ENCODE measurements around the gene GAGE12J. TPM values are rescaled to one million over a fixed set of nuclear protein-coding genes. Genes with fewer than 3 reads are reported as not detected.

Gene GAGE12J
- total RNA-seq, 1 experiment from 2014 or later, result not detected

GRCh38 chrX:49284212-49284611 lies 37.6 kb upstream of the GAGE12J start:
- Mint-ChIP-seq H3K4me1 (peaks cover 4 to 11% of the 10 kb centered on the region in 2 experiments; a peak in 3 of 4 replicates), H3K4me3 (no peak overlapping the region), H3K36me3 (ENCODE audit: insufficient read depth in 1 of 3, low read depth in 3 of 3) (peaks cover 1 to 6% (median 4%) of the 10 kb centered on the region in 3 experiments; a peak in 6 of 7 replicates), H3K27ac (no peak overlapping the region), H3K27me3 (ENCODE audit: low read depth) (peaks cover 2% of the 10 kb centered on the region), H3K9me3 (peaks cover 66 to 69% of the 10 kb centered on the region in 2 experiments)
- Histone ChIP-seq H2BK120ac (ENCODE audit: low read depth, low read length, poor library complexity, severe bottlenecking) (no peak overlapping the region), H3K14ac (ENCODE audit: insufficient read depth, low read length) (no peak overlapping the region), H4K8ac (replicated peaks; ENCODE audit: insufficient read length, low read depth, low read length) (no peak overlapping the region), H3K4ac (ENCODE audit: low read depth, low read length) (no peak overlapping the region), H3K4me2 (ENCODE audit: insufficient read depth, insufficient read length, low read length) (no peak overlapping the region), H2AK5ac (ENCODE audit: insufficient read length, low read length) (no peak overlapping the region), H3K56ac (ENCODE audit: insufficient read length, low read depth, low read length) (no peak overlapping the region), H3K27me3 (ENCODE audit: insufficient read depth, low read length) (no peaks in the 10 kb centered on the region), H2BK5ac (ENCODE audit: insufficient read length, low read length) (no peak overlapping the region), H3K9me3 (ENCODE audit: control insufficient read depth, low read depth, low read length) (peaks cover 18% of the 10 kb centered on the region), H3K27ac (ENCODE audit: insufficient read length, low read depth, low read length) (no peak overlapping the region), H2AFZ (ENCODE audit: low read length) (no peak overlapping the region), H3K79me2 (ENCODE audit: insufficient read depth, low read length) (no peaks in the 10 kb centered on the region), H4K20me1 (ENCODE audit: control insufficient read depth, insufficient read depth, insufficient read length) (no peaks in the 10 kb centered on the region), H3K4me1 (ENCODE audit: insufficient read depth, low read length) (no peaks in the 10 kb centered on the region), H3K18ac (ENCODE audit: insufficient read length, low read depth, low read length) (no peak overlapping the region), H2BK12ac (ENCODE audit: insufficient read length, low read depth, low read length) (no peak overlapping the region), H3K79me1 (ENCODE audit: insufficient read depth, low read depth, low read length, poor library complexity, severe bottlenecking) (no peaks in the 10 kb centered on the region), H3K23ac (ENCODE audit: insufficient read length, low read depth, low read length) (no peak overlapping the region), H3K23me2 (ENCODE audit: insufficient read length, low read depth, low read length, poor library complexity, severe bottlenecking) (no peaks in the 10 kb centered on the region), H3T11ph (ENCODE audit: low read length) (no peak overlapping the region), H2BK20ac (ENCODE audit: low read depth, low read length, poor library complexity, severe bottlenecking) (no peak overlapping the region), H2BK15ac (ENCODE audit: low read depth, low read length) (no peak overlapping the region), H4K91ac (ENCODE audit: insufficient read length, low read depth, low read length) (no peak overlapping the region), H4K5ac (ENCODE audit: insufficient read length, low read depth, low read length) (no peak overlapping the region), H3K9ac (ENCODE audit: extremely low read depth, insufficient read length, low read length) (no peak overlapping the region)
- WGBS (ENCODE audit: extremely low coverage, insufficient read length, low lambda C conversion rate), result no CpG with 5 or more reads among the region's 3 CpGs
- TF ChIP-seq CTCF (conservative IDR thresholded peaks at IDR 0.05), result no peak
- DNase-seq, result no peak
